NB4 (cell line): Measurements from ENCODE around the gene THAP3.

Experiments used
- DNase-seq: peaks from one replicate; pipeline ENCODE4 v3.0.0; 2010; ENCODE audit warnings: low read depth
- H3K4me3 ChIP-seq: one replicate; pipeline ENCODE4 v1.5.1; 2011; ENCODE audit warnings: mild to moderate bottlenecking, low read depth, low read length, moderate library complexity
- MAX ChIP-seq: IDR thresholded peaks from 2 replicates; pipeline ENCODE4 v1.6.1; 2011; ENCODE audit warnings: low read depth, low read length
- MYC ChIP-seq: IDR thresholded peaks from 2 replicates; pipeline ENCODE4 v1.6.1; 2011; ENCODE audit warnings: low read depth, low read length
- POLR2A ChIP-seq: IDR thresholded peaks from 2 replicates; pipeline ENCODE4 v1.6.1; 2011; ENCODE audit warnings: mild to moderate bottlenecking; ENCODE audit not compliant: insufficient read length; ENCODE audit errors: extremely low read depth
- TF ChIP-seq, protein P1 (sequence below): IDR thresholded peaks from one replicate; pipeline ENCODE4 v1.5.1; 2012; ENCODE audit warnings: low read depth, low read length

The THAP3 gene

DNA sequence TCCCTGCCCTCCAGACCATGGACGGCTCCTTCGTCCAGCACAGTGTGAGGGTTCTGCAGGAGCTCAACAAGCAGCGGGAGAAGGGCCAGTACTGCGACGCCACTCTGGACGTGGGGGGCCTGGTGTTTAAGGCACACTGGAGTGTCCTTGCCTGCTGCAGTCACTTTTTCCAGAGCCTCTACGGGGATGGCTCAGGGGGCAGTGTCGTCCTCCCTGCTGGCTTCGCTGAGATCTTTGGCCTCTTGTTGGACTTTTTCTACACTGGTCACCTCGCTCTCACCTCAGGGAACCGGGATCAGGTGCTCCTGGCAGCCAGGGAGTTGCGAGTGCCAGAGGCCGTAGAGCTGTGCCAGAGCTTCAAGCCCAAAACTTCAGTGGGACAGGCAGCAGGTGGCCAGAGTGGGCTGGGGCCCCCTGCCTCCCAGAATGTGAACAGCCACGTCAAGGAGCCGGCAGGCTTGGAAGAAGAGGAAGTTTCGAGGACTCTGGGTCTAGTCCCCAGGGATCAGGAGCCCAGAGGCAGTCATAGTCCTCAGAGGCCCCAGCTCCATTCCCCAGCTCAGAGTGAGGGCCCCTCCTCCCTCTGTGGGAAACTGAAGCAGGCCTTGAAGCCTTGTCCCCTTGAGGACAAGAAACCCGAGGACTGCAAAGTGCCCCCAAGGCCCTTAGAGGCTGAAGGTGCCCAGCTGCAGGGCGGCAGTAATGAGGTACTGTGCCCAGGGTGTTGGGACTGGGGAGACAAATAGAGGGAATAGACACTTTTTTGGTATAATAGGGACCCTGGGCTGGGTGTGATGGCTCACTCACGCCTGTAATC is 43.9 kb upstream of the THAP3 start:
- peak; percentile 30; the same call in 1 of the 2 replicates for TF ChIP-seq MAX
- TF ChIP-seq, protein P1, sequence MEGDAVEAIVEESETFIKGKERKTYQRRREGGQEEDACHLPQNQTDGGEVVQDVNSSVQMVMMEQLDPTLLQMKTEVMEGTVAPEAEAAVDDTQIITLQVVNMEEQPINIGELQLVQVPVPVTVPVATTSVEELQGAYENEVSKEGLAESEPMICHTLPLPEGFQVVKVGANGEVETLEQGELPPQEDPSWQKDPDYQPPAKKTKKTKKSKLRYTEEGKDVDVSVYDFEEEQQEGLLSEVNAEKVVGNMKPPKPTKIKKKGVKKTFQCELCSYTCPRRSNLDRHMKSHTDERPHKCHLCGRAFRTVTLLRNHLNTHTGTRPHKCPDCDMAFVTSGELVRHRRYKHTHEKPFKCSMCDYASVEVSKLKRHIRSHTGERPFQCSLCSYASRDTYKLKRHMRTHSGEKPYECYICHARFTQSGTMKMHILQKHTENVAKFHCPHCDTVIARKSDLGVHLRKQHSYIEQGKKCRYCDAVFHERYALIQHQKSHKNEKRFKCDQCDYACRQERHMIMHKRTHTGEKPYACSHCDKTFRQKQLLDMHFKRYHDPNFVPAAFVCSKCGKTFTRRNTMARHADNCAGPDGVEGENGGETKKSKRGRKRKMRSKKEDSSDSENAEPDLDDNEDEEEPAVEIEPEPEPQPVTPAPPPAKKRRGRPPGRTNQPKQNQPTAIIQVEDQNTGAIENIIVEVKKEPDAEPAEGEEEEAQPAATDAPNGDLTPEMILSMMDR = peak; percentile 59
- no peak for TF ChIP-seq MYC
- DNase-seq = peak; percentile 95
- peak overlapping the region; percentile 83 for H3K4me3 ChIP-seq

- DNase-seq = peak; percentile 90
- TF ChIP-seq, protein P1 = no peak
- TF ChIP-seq MAX = peak; percentile 16; the same call in 1 of the 2 replicates
- TF ChIP-seq POLR2A = no peak
- TF ChIP-seq MYC = 0 out of 2 replicates have a peak, but pooled peaks have one; percentile 27
- H3K4me3 ChIP-seq = peak overlapping the region; percentile 83
Measured at GRCh38 chr1:6581561-6582305, 42.9 kb upstream of the THAP3 start.

DNA sequence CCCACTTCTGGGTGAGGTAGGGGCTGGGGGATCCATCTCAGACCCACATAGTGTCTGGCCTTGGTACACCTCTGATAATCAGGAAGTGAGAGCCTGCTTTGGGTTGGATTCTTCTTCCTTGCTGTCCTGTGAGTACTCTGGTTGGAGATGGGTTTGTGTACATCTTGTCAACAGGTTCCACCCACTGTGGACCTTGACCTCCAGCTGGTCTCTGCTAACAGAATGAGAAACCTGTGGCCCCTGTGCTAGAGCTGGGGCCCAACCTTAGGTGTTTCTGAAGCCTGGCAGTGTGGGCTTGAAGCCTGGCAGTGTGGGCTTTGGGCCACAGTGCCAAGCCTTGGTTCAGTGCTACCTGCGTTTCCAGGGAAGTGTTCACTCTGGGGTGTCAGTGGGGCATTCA is 42.3 kb upstream of the THAP3 start:
- DNase-seq = no peak
- H3K4me3 ChIP-seq = peak overlapping the region; percentile 83
- TF ChIP-seq, protein P1 = no peak
- TF ChIP-seq MAX = no peak
- no peak for TF ChIP-seq MYC
- no peak for TF ChIP-seq POLR2A

DNA sequence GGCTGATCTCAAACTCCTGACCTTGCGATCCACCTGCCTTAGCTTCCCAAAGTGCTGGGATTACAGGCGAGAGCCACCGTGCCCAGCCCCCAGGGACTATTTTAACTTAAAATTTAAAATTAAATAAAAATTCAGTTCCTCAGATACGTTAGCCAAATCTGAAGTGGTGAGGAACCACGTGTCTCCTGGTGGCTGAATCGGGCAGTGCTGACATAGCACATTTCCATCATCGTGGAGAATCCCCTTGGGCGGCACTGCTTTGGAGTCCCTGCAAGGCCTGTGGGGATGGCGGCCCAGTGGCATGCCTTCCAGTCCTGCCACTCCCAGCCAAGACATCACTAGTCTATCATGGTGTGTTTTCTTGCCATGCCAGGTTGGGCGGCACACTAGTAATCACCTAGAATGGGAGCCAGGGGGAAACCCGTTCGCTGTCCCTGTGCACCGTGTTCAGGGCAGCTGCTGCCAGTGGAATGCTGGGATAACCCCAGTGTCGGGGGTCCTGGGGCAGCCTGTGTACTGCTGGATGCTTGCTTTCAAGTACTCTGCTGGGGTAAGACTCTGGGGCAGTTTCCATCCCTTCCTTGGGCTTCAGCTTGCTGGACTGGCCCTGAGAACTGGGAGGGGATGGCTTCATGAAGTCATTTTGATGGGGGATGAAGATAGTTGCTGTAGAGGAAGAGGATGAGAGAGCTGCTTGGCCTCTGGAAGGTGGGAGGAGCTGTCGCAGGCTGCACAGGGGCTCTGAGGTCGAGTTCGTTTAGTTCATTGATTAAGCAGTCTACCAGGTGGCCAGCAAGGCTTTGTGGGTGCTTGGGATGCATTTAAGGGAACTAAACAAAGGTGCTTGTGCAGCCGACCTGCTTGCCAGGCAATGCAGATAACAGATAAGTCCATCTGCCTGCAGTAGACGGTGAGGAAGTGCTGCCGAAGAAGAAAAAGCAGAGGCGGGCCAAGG is 40.3 kb upstream of the THAP3 start:
- no peak for TF ChIP-seq MAX
- TF ChIP-seq POLR2A = no peak
- TF ChIP-seq, protein P1 = no peak
- no peak for TF ChIP-seq MYC
- DNase-seq = no peak
- H3K4me3 ChIP-seq = no peak overlapping the region

DNA sequence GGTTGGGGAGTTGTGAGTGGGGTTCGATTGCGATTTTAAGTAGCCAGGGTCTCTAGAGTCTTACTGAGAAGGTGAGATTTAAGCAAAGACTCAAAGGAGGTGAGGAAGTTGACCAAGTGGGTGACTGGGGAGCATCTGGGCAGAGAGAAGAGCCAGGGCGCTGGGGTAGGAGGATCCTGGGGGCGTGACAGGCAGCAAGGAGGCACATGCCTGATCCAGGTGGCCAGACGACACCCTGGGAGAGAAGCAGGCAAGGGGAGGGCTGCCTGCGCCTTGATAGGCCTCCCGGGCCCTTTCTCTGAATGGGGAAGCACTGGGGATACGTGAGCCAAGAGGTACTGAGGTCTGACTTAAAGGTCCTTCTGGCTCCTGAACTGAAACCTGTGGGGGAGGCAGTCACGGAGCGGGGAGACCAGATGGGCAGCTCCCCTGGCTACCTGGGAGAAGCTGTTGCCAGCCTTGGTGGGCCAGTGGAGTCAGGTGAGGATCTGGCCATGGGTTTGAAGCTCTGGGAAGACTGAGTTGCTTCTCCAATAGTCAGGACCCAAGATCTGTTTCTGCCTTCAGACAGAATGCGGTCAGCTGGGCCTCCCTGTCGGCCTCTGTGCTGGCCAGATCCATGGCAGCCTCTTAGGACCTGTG is 39.5 kb upstream of the THAP3 start:
- no peak for DNase-seq
- TF ChIP-seq MYC (no peak), POLR2A (no peak), MAX (no peak)
- TF ChIP-seq, protein P1 = no peak
- H3K4me3 ChIP-seq = no peak overlapping the region
